Urothelium cell line (cell line): ENCODE results near the gene GMFB.

ENCODE experiments used
- DNase-seq: peaks from one replicate; pipeline ENCODE4 v3.0.0; 2011; ENCODE audit warnings: low spot score, mixed read lengths
- FAIRE-seq: peaks from 2 replicates; lab custom pipeline; 2011; peaks lifted over from hg19 to GRCh38; lab: Jason Lieb, UNC

The GMFB gene

GRCh38 chr14:54488646-54489317, at the start of gene GMFB:
Gene GMFB, minus strand, starts transcription at chr14:54488980. Its CDS starts 53 bp downstream, at chr14:54488927.
- DNase-seq = peak; percentile 99
- peak; percentile 75 for FAIRE-seq

GRCh38 chr14:54538055-54538454, 49.3 kb upstream of the GMFB start:
- FAIRE-seq = peak; percentile 89

GRCh38 chr14:54537651-54538050, 48.9 kb upstream of the GMFB start:
- no peak for FAIRE-seq
- DNase-seq = no peak

More at GRCh38 chr14:54538055-54538454, 49.3 kb upstream of the GMFB start:
- DNase-seq = no peak

GRCh38 chr14:54535646-54536045, 46.9 kb upstream of the GMFB start:
- DNase-seq = no peak
- no peak for FAIRE-seq

- no peak for FAIRE-seq
- no peak for DNase-seq
These were observed 46.3 kb upstream of the GMFB start for GRCh38 chr14:54535126-54535525.

GRCh38 chr14:54533100-54533499, 44.3 kb upstream of the GMFB start:
- DNase-seq = no peak
- FAIRE-seq = no peak

- DNase-seq (no peak), FAIRE-seq (no peak)
These were observed 43.6 kb upstream of the GMFB start for GRCh38 chr14:54532111-54533012.

GRCh38 chr14:54529811-54530210, 41.0 kb upstream of the GMFB start:
- DNase-seq = no peak
- FAIRE-seq = peak; percentile 63

- DNase-seq (no peak), FAIRE-seq (no peak)
These were observed 40.2 kb upstream of the GMFB start for GRCh38 chr14:54528973-54529372.

GRCh38 chr14:54524410-54524809, 35.6 kb upstream of the GMFB start:
- no peak for DNase-seq
- no peak for FAIRE-seq

GRCh38 chr14:54516709-54517108, 27.9 kb upstream of the GMFB start:
- FAIRE-seq (no peak), DNase-seq (no peak)

GRCh38 chr14:54515670-54516069, 26.9 kb upstream of the GMFB start:
- FAIRE-seq = no peak
- DNase-seq = no peak

GRCh38 chr14:54512393-54512792, 23.6 kb upstream of the GMFB start:
- no peak for DNase-seq
- FAIRE-seq = no peak

- DNase-seq = peak; percentile 100
- peak; percentile 98 for FAIRE-seq
These were observed 21.0 kb upstream of the GMFB start, which contains the start of gene CGRRF1 for GRCh38 chr14:54509546-54510501. Gene CGRRF1, plus strand, starts transcription at chr14:54509906. Its CDS starts 54 bp downstream, at chr14:54509960.

- FAIRE-seq (no peak), DNase-seq (peak; percentile 33)
These were observed 14.7 kb upstream of the GMFB start for GRCh38 chr14:54503486-54503885.

- no peak for FAIRE-seq
These were observed 13.8 kb upstream of the GMFB start for GRCh38 chr14:54502602-54503001.

GRCh38 chr14:54501480-54501879, 12.7 kb upstream of the GMFB start:
- no peak for DNase-seq
- no peak for FAIRE-seq

More at GRCh38 chr14:54502602-54503001, 13.8 kb upstream of the GMFB start:
- DNase-seq = no peak

GRCh38 chr14:54500744-54501143, 12.0 kb upstream of the GMFB start:
- no peak for FAIRE-seq

GRCh38 chr14:54498579-54498978, 9.8 kb upstream of the GMFB start:
- no peak for FAIRE-seq
- no peak for DNase-seq

More at GRCh38 chr14:54500744-54501143, 12.0 kb upstream of the GMFB start:
- no peak for DNase-seq

GRCh38 chr14:54498095-54498531, 9.3 kb upstream of the GMFB start:
- DNase-seq (no peak), FAIRE-seq (no peak)

GRCh38 chr14:54497224-54497623, 8.4 kb upstream of the GMFB start:
- DNase-seq = no peak
- peak; percentile 52 for FAIRE-seq
